ENCODE results near the gene AHSG. TPM values are rescaled to one million over a fixed set of nuclear protein-coding genes. Genes with fewer than 3 reads are reported as not detected.
A peak's percentile ranks its signal among the peaks of the same experiment; 100 is the strongest.

The AHSG gene
- total and polyA plus RNA-seq, 8 donors, result 0.12 to 1.8 (median 0.24) TPM; not detected in 4

DNA sequence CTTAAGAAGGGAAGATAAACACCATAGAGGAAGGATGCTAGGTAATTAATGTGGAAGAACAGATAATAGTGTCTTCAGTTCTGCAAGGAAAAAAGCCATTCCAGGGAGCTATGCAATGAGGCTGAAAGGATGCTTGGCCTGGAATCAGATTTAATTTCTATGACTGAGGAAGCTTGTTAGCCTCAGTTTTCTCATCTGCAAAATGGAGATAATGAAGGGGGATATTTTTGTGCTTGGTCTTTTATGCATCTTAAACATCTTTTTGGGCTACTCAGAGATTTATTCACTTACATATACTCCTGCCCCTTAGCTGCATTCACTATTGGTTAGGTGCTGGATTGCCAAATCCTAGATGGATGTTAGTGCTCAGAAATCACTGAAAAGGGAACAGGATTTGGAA is 25.7 kb upstream of the AHSG start:
- TF ChIP-seq CTCF (IDR thresholded peaks at IDR 0.05), result no peak
- Histone ChIP-seq H3K9me3 (no peaks in the 10 kb centered on the region), H3K4me1 (peaks cover 0 to 17% (median 10%) of the 10 kb centered on the region in 3 donors), H3K4me3 (no peak overlapping the region), H3K36me3 (peaks cover 4 to 35% (median 4%) of the 10 kb centered on the region in 3 donors), H3K27me3 (no peaks in the 10 kb centered on the region), H3K27ac (no peak overlapping the region)
- intact Hi-C loops (cut with DNase I), result no loop called here
- FAIRE-seq (no peak), ATAC-seq (no peak), DNase-seq (no peak)

DNA sequence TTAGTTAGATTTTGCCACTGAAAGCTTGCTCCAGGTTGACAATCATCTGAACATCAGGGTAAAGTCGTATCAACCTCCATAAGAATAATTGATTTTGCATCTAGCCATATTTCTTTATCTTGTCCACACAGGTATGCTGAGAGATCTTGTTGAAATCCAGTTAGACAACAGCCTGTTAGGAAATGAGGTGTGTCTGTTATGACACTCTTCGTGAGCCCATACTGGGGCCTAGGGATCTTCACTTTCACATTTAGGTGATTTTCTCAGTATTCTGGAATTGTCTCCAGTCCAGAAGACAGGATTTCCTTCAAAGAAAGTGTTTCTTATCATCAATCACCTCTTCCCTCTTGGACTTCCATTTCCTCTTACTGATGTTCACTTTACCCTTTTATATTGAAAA is 24.2 kb upstream of the AHSG start:
- ATAC-seq, result no peak
- no peak for TF ChIP-seq CTCF (IDR thresholded peaks at IDR 0.05)
- WGBS, 2 donors, result 48 to 56% methylated on average over 2 of the region's 2 CpGs
- DNase-seq, result no peak
- no peak overlapping the region for H3K4me3 ChIP-seq
- intact Hi-C loops (cut with DNase I), result no loop called here
- peaks cover 0 to 20% (median 3%) of the 10 kb centered on the region in 3 donors for H3K36me3 ChIP-seq
- peaks cover 1 to 17% (median 11%) of the 10 kb centered on the region in 3 donors for H3K4me1 ChIP-seq
- FAIRE-seq, result no peak
- no peaks in the 10 kb centered on the region for H3K9me3 ChIP-seq
- H3K27me3 ChIP-seq, result no peaks in the 10 kb centered on the region
- H3K27ac ChIP-seq, result no peak overlapping the region

DNA sequence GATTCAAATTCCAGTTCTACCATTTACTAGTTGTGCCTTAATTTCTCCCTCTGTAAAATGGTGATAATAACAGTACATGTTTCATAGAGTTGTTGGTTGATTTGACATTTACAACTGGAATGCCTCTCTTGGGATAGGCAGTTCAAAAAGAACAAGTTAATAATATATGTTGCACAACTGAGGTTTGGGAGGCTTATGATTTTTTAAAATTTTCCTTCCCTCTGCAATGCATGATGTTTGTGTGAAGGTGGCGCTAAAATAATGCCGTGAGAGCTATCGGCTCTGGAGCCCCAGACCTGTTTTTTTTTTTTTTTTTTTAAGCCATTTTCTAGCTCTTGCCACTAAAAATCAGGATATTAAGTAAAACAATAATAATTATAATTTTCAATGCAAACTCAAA is 23.7 kb upstream of the AHSG start:
- ATAC-seq, result peak; percentile 64 to 76 (median 65)

GRCh38 chr3:186589856-186590579 is 22.8 kb upstream of the AHSG start:
- ATAC-seq, result peak; percentile 59 to 77 (median 69)
- intact Hi-C loops (cut with DNase I), result no loop called here
- no peak for FAIRE-seq
- peak in 2 of 6 donors; percentile 40 to 51 for DNase-seq
- H3K4me3 ChIP-seq, result no peak overlapping the region
- peaks cover 11 to 27% (median 20%) of the 10 kb centered on the region in 3 donors for H3K4me1 ChIP-seq
- no peaks in the 10 kb centered on the region for H3K9me3 ChIP-seq
- 41 to 43% methylated on average over 5 of the region's 5 CpGs for WGBS, 2 donors
- no peak for TF ChIP-seq CTCF (IDR thresholded peaks at IDR 0.05)
- peak overlapping the region in 2 of 4 donors; percentile 53 to 71 for H3K27ac ChIP-seq
- no peaks in the 10 kb centered on the region for H3K27me3 ChIP-seq
- H3K36me3 ChIP-seq, result peaks cover 0 to 11% (median 0%) of the 10 kb centered on the region in 3 donors

More for the DNA sequence above, 23.7 kb upstream of the AHSG start:
- H3K36me3 ChIP-seq, result peaks cover 0 to 15% (median 0%) of the 10 kb centered on the region in 3 donors
- H3K27me3 ChIP-seq, result no peaks in the 10 kb centered on the region
- WGBS, 2 donors, result 29 to 35% methylated on average over 3 of the region's 3 CpGs
- DNase-seq (no peak), FAIRE-seq (no peak)
- H3K27ac ChIP-seq, result peak overlapping the region in 2 of 4 donors; percentile 53 to 71
- peaks cover 6 to 18% (median 16%) of the 10 kb centered on the region in 3 donors for H3K4me1 ChIP-seq
- no peaks in the 10 kb centered on the region for H3K9me3 ChIP-seq
- intact Hi-C loops (cut with DNase I), result no loop called here
- no peak for TF ChIP-seq CTCF (IDR thresholded peaks at IDR 0.05)
- no peak overlapping the region for H3K4me3 ChIP-seq
